SK-N-MC (cell line): ENCODE results near the gene MIEN1.

Experiments used
- EZH2 ChIP-seq: fragments of 200-600 bp; sonication (generic); IDR thresholded peaks from one replicate; pipeline ENCODE4 v1.6.1; 2017; ENCODE audit warnings: antibody characterized with exemption
- POLR2AphosphoS5 ChIP-seq: IDR thresholded peaks from 2 replicates; pipeline ENCODE4 v1.6.1; 2012; ENCODE audit warnings: mild to moderate bottlenecking, low read depth, low read length, borderline replicate concordance

- TF ChIP-seq POLR2AphosphoS5 (no peak), EZH2 (no peak)
Observed at GRCh38 chr17:39724731-39725130, 5.6 kb downstream of the MIEN1 start.
